ENCODE data around the gene CTRL. TPM values are rescaled to one million over a fixed set of nuclear protein-coding genes. Genes with fewer than 3 reads are reported as not detected.
"Not testable (repeated sequence)": the region's sequence is repeated elsewhere in the genome, so short reads cannot be mapped to it uniquely, and the experiment has no call there.

CTRL gene
- total and polyA plus RNA-seq, 9 donors, result 0.35 to 4.4 (median 2.5) TPM

DNA sequence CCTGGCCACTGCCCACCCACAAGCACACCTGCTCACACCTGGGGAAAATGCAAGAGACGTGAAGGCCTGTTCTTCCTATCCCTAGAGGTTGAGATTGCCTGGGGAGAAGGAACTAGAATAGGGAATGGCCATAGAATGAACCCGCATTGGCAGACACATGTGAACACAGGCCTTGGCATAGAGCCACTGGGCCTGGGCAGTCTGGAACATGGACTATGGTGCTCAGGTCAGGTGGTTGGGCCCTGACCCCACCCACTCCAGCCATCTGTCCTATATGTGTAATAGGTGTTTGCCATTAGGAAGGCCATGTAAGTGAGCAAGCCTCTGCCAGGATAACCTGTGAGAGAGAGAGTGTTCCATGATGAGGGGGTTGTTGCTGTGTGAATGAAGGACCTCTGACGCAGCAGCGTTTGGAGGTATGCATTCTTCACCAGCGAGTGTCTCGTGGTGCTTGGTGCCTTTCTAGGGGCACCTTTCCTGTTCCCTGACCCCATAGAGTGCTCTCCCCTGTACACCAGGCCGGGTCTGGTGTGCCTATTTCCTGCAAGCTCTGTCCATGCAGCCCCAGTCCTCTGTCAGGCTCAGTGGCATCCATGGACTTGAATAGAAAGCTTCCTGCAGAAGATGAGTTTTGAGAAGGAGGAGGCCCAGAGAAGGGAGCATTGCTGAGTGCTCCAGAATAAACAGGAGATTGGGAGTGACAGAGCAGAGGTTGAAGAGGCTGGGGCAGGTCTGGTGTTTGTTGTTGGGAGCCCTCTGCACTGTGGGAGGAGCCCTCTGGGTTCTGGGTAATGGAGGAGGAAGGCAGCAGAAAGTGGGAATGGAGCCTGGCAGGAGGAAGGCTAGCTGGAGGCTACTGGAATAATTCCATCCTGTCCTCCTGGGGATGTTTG is 15.6 kb downstream of the CTRL start:
- H3K4me3 ChIP-seq, result no peak overlapping the region
- TF ChIP-seq POLR2A (IDR thresholded peaks at IDR 0.05) (no peak), EP300 (IDR thresholded peaks at IDR 0.05) (no peak)
- TF ChIP-seq, protein P1, sequence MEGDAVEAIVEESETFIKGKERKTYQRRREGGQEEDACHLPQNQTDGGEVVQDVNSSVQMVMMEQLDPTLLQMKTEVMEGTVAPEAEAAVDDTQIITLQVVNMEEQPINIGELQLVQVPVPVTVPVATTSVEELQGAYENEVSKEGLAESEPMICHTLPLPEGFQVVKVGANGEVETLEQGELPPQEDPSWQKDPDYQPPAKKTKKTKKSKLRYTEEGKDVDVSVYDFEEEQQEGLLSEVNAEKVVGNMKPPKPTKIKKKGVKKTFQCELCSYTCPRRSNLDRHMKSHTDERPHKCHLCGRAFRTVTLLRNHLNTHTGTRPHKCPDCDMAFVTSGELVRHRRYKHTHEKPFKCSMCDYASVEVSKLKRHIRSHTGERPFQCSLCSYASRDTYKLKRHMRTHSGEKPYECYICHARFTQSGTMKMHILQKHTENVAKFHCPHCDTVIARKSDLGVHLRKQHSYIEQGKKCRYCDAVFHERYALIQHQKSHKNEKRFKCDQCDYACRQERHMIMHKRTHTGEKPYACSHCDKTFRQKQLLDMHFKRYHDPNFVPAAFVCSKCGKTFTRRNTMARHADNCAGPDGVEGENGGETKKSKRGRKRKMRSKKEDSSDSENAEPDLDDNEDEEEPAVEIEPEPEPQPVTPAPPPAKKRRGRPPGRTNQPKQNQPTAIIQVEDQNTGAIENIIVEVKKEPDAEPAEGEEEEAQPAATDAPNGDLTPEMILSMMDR (IDR thresholded peaks at IDR 0.05), result no peak
- WGBS, 3 donors, result 73 to 75% (median 74%) methylated on average over 7 of the region's 7 CpGs
- H3K4me1 ChIP-seq (ENCODE audit: insufficient read depth), result peaks cover 6% of the 10 kb centered on the region
- H3K9me3 ChIP-seq, result no peaks in the 10 kb centered on the region
- intact Hi-C loops (cut with DNase I), result no loop called here
- H3K27ac ChIP-seq, result no peak overlapping the region
- DNase-seq, result no peak
- H3K36me3 ChIP-seq, result no peaks in the 10 kb centered on the region
- H3K27me3 ChIP-seq, result no peaks in the 10 kb centered on the region

GRCh38 chr16:67915496-67915769 is 16.2 kb downstream of the CTRL start:
- intact Hi-C loops (cut with DNase I); H3K9me3 ChIP-seq; H3K27me3 ChIP-seq; H3K36me3 ChIP-seq; DNase-seq; H3K4me3 ChIP-seq; H3K27ac ChIP-seq; H3K4me1 ChIP-seq (ENCODE audit: insufficient read depth): not testable (repeated sequence)
- WGBS, 3 donors, result 78% methylated on average over 1 to 2 of the region's 2 CpGs

- Histone ChIP-seq H3K27ac (no peak overlapping the region), H3K4me3 (no peak overlapping the region), H3K27me3 (no peaks in the 10 kb centered on the region), H3K36me3 (no peaks in the 10 kb centered on the region), H3K4me1 (ENCODE audit: insufficient read depth) (peaks cover 6% of the 10 kb centered on the region), H3K9me3 (no peaks in the 10 kb centered on the region)
- DNase-seq, result no peak
- TF ChIP-seq POLR2A (IDR thresholded peaks at IDR 0.05) (no peak), EP300 (IDR thresholded peaks at IDR 0.05) (no peak)
- TF ChIP-seq, protein P1 (IDR thresholded peaks at IDR 0.05), result no peak
- WGBS, 3 donors, result 74 to 78% (median 74%) methylated on average over 7 of the region's 7 CpGs
- intact Hi-C loops (cut with DNase I), result no loop called here
These were observed 16.7 kb downstream of the CTRL start for GRCh38 chr16:67914758-67915495.

DNA sequence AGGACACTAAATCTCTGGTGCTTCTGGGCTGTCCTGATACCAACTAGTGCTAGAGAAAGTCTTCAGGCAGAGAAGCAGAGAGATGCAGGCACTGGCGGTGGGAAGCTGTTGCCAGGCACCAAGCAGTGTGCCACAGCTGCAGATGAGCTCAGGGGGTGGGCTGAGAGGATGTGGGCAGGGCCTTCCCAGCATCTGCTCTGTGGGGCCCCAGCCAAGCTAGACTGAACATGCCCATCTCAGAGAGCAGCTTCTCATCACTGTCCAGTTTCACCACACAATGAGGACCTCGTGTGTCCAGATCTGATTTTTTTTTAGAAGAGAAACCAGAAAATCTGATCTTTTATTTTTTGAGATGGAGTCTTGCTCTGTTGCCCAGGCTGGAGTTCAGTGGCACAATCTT is 21.5 kb downstream of the CTRL start:
- H3K4me3 ChIP-seq, result no peak overlapping the region
- no peaks in the 10 kb centered on the region for H3K36me3 ChIP-seq
- WGBS, 3 donors, result 40 to 63% (median 52%) methylated on average over 2 of the region's 2 CpGs
- H3K9me3 ChIP-seq, result no peaks in the 10 kb centered on the region
- no peak for TF ChIP-seq POLR2A (IDR thresholded peaks at IDR 0.05)
- TF ChIP-seq EP300 (IDR thresholded peaks at IDR 0.05), result no peak
- TF ChIP-seq, protein P1 (IDR thresholded peaks at IDR 0.05), result no peak
- H3K27me3 ChIP-seq, result no peaks in the 10 kb centered on the region
- no peaks in the 10 kb centered on the region for H3K4me1 ChIP-seq (ENCODE audit: insufficient read depth)
- intact Hi-C loops (cut with DNase I), result no loop called here
- DNase-seq, result no peak
- no peak overlapping the region for H3K27ac ChIP-seq

All from ovary (tissue), 9 donors.